Measurements from ENCODE around the gene VARS2.

Gene VARS2

GRCh38 chr6:30884521-30885480 is 29.2 kb upstream of the VARS2 start:
- peak in 1 of 4 experiments; percentile 40 for DNase-seq (ENCODE audit: low read depth in 4 of 4, low spot score in 1 of 4)

GRCh38 chr6:30885481-30885998 is 28.5 kb upstream of the VARS2 start:
- no peak for DNase-seq (ENCODE audit: low read depth in 4 of 4, low spot score in 1 of 4)

GRCh38 chr6:30885999-30886896 is 27.8 kb upstream of the VARS2 start:
- peak in 1 of 4 experiments; percentile 24 for DNase-seq (ENCODE audit: low read depth in 4 of 4, low spot score in 1 of 4)

- no peak for DNase-seq (ENCODE audit: low read depth in 4 of 4, low spot score in 1 of 4)
Measured at GRCh38 chr6:30886897-30887255, 27.2 kb upstream of the VARS2 start.

- DNase-seq (ENCODE audit: low read depth in 4 of 4, low spot score in 1 of 4) = no peak
Measured at GRCh38 chr6:30887901-30888815, 25.9 kb upstream of the VARS2 start.

GRCh38 chr6:30888816-30889495 is 25.1 kb upstream of the VARS2 start:
- DNase-seq (ENCODE audit: low read depth in 4 of 4, low spot score in 1 of 4) = no peak

- DNase-seq (ENCODE audit: low read depth in 4 of 4, low spot score in 1 of 4) = no peak
Measured at GRCh38 chr6:30889496-30889885, 24.5 kb upstream of the VARS2 start.

GRCh38 chr6:30889921-30890645 is 24.0 kb upstream of the VARS2 start:
- DNase-seq (ENCODE audit: low read depth in 4 of 4, low spot score in 1 of 4) = no peak

GRCh38 chr6:30890646-30891449 is 23.2 kb upstream of the VARS2 start:
- no peak for DNase-seq (ENCODE audit: low read depth in 4 of 4, low spot score in 1 of 4)

- DNase-seq (ENCODE audit: low read depth in 4 of 4, low spot score in 1 of 4) = no peak
Measured at GRCh38 chr6:30891450-30891723, 22.7 kb upstream of the VARS2 start.

GRCh38 chr6:30891816-30892538 is 22.1 kb upstream of the VARS2 start:
- no peak for DNase-seq (ENCODE audit: low read depth in 4 of 4, low spot score in 1 of 4)

GRCh38 chr6:30893001-30893591 is 20.9 kb upstream of the VARS2 start:
- DNase-seq (ENCODE audit: low read depth in 4 of 4, low spot score in 1 of 4) = no peak

- no peak for DNase-seq (ENCODE audit: low read depth in 4 of 4, low spot score in 1 of 4)
Measured at GRCh38 chr6:30893666-30894065, 20.4 kb upstream of the VARS2 start.

- DNase-seq (ENCODE audit: low read depth in 4 of 4, low spot score in 1 of 4) = no peak
Measured at GRCh38 chr6:30894381-30894780, 19.7 kb upstream of the VARS2 start.

- no peak for DNase-seq (ENCODE audit: low read depth in 4 of 4, low spot score in 1 of 4)
Measured at GRCh38 chr6:30894935-30895334, 19.1 kb upstream of the VARS2 start.

GRCh38 chr6:30895343-30895742 is 18.7 kb upstream of the VARS2 start:
- no peak for DNase-seq (ENCODE audit: low read depth in 4 of 4, low spot score in 1 of 4)

GRCh38 chr6:30896541-30896940 is 17.5 kb upstream of the VARS2 start:
- no peak for DNase-seq (ENCODE audit: low read depth in 4 of 4, low spot score in 1 of 4)

- no peak for DNase-seq (ENCODE audit: low read depth in 4 of 4, low spot score in 1 of 4)
Measured at GRCh38 chr6:30897882-30898281, 16.2 kb upstream of the VARS2 start.

Measured in stimulated activated CD4-positive, alpha-beta T cell treated with anti-CD3 and anti-CD28 coated beads, Interleukin-1b, Interleukin-23, amount 100 ng/mL, for 24 hours (primary cell).